HEK293 (cell line): ENCODE measurements around the gene RNF223.

Source experiments
- CTCF ChIA-PET: fragments of 350-600 bp; formaldehyde crosslinking; extraction: SDS; loops from one replicate; lab custom pipeline; 2021; ENCODE audit warnings: antibody characterized with exemption; lab: Yijun Ruan, JAX
- POLR2A ChIA-PET: fragments of 300-600 bp; formaldehyde crosslinking; extraction: SDS; loops from one replicate; lab custom pipeline; 2020; ENCODE audit warnings: antibody characterized with exemption, inconsistent platforms; lab: Yijun Ruan, JAX
- H3K27ac ChIP-seq: fragments of 200-500 bp; sonication (Bioruptor generic); 2 replicates; pipeline ENCODE4 v1.5.1; 2014; ENCODE audit warnings: low read depth, low read length, control low read depth, inconsistent platforms; ENCODE audit errors: extremely low read depth
- H3K36me3 ChIP-seq, 2 experiments: fragments of 200-500 bp in 1 of 2; sonication (Bioruptor generic) in 1 of 2; 1 replicate in 1 of 2; 2 replicates in 1 of 2; pipeline ENCODE4 v1.5.1; 2014 to 2017; ENCODE audit warnings: inconsistent platforms in 2 of 2, low read length in 2 of 2; ENCODE audit not compliant: control insufficient read depth in 2 of 2, insufficient read depth in 1 of 2
- H3K4me1 ChIP-seq: fragments of 200-500 bp; sonication (Bioruptor generic); 2 replicates; pipeline ENCODE4 v1.5.1; 2014; ENCODE audit warnings: mild to moderate bottlenecking, low read length, inconsistent platforms; ENCODE audit not compliant: control insufficient read depth, insufficient read depth
- H3K4me3 ChIP-seq: 2 replicates; pipeline ENCODE4 v1.5.1; 2011; ENCODE audit warnings: low read depth, mild to moderate bottlenecking, control low read depth, low read length, moderate library complexity
- H3K9me3 ChIP-seq: fragments of 200-500 bp; sonication (Bioruptor generic); 2 replicates; pipeline ENCODE4 v1.5.1; 2014; ENCODE audit warnings: low read depth, low read length, inconsistent platforms; ENCODE audit not compliant: control insufficient read depth, insufficient read depth
- BCL11A ChIP-seq: fragments of 450-650 bp; formaldehyde crosslinking; IDR thresholded peaks from 2 replicates; pipeline ENCODE4 v1.5.1; 2016; ENCODE audit warnings: low read depth, missing biosample characterization, missing genetic modification characterization
- KLF16 ChIP-seq: fragments of 450-650 bp; formaldehyde crosslinking; IDR thresholded peaks from 2 replicates; pipeline ENCODE4 v1.5.1; 2017; ENCODE audit warnings: missing biosample characterization, missing genetic modification characterization
- KLF17 ChIP-seq: fragments of 450-650 bp; formaldehyde crosslinking; IDR thresholded peaks from 2 replicates; pipeline ENCODE4 v1.5.1; 2016; ENCODE audit warnings: missing biosample characterization, missing genetic modification characterization
- MEIS1 ChIP-seq: sonication (generic); formaldehyde crosslinking; IDR thresholded peaks from 2 replicates; pipeline ENCODE4 v1.8.1; 2022; ENCODE audit warnings: missing genetic modification reagents, mild to moderate bottlenecking, borderline replicate concordance
- PBX3 ChIP-seq: sonication (generic); formaldehyde crosslinking; IDR thresholded peaks from 2 replicates; pipeline ENCODE4 v1.8.1; 2022; ENCODE audit warnings: mild to moderate bottlenecking, moderate library complexity, missing genetic modification reagents
- PRDM4 ChIP-seq: fragments of 450-650 bp; formaldehyde crosslinking; IDR thresholded peaks from 2 replicates; pipeline ENCODE4 v1.5.1; 2017; ENCODE audit warnings: missing biosample characterization, missing genetic modification characterization
- SETDB1 ChIP-seq: IDR thresholded peaks from one replicate; pipeline ENCODE4 v1.6.1; 2017; ENCODE audit warnings: mild to moderate bottlenecking, low read length, moderate library complexity, mixed read lengths; ENCODE audit not compliant: insufficient read length
- SP2 ChIP-seq: fragments of 450-650 bp; formaldehyde crosslinking; IDR thresholded peaks from 2 replicates; pipeline ENCODE4 v1.5.1; 2016; ENCODE audit warnings: missing biosample characterization, missing genetic modification characterization
- TCF7L2 ChIP-seq: IDR thresholded peaks from 2 replicates; pipeline ENCODE4 v1.6.1; 2011; ENCODE audit warnings: low read depth, mild to moderate bottlenecking, inconsistent platforms, low read length, moderate library complexity, borderline replicate concordance
- ZBTB11 ChIP-seq: fragments of 450-650 bp; formaldehyde crosslinking; conservative IDR thresholded peaks from 2 replicates; pipeline ENCODE4 v1.5.1; 2016; ENCODE audit warnings: low read depth, missing biosample characterization, missing genetic modification characterization
- ZBTB20 ChIP-seq: fragments of 450-650 bp; formaldehyde crosslinking; IDR thresholded peaks from 2 replicates; pipeline ENCODE4 v1.5.1; 2016; ENCODE audit warnings: missing biosample characterization, missing genetic modification characterization
- ZBTB26 ChIP-seq: fragments of 450-650 bp; formaldehyde crosslinking; optimal IDR thresholded peaks from 2 replicates; pipeline ENCODE3; 2016; ENCODE audit warnings: missing biosample characterization, mild to moderate bottlenecking, missing genetic modification characterization
- ZEB2 ChIP-seq: fragments of 450-650 bp; formaldehyde crosslinking; IDR thresholded peaks from 2 replicates; pipeline ENCODE4 v1.5.1; 2016; ENCODE audit warnings: missing biosample characterization, missing genetic modification characterization
- ZNF146 ChIP-seq: fragments of 450-650 bp; formaldehyde crosslinking; IDR thresholded peaks from 2 replicates; pipeline ENCODE4 v1.5.1; 2016; ENCODE audit warnings: missing biosample characterization, missing genetic modification characterization
- ZNF211 ChIP-seq: fragments of 450-650 bp; formaldehyde crosslinking; IDR thresholded peaks from 2 replicates; pipeline ENCODE4 v1.5.1; 2016; ENCODE audit warnings: low read depth, missing biosample characterization, missing genetic modification characterization
- ZNF394 ChIP-seq: fragments of 450-650 bp; formaldehyde crosslinking; IDR thresholded peaks from 2 replicates; pipeline ENCODE4 v1.5.1; 2016; ENCODE audit warnings: missing biosample characterization, missing genetic modification characterization, mild to moderate bottlenecking, moderate library complexity, borderline replicate concordance
- ZNF501 ChIP-seq: fragments of 450-650 bp; formaldehyde crosslinking; IDR thresholded peaks from 2 replicates; pipeline ENCODE4 v1.5.1; 2016; ENCODE audit warnings: missing biosample characterization, missing genetic modification characterization
- ZNF544 ChIP-seq: fragments of 450-650 bp; formaldehyde crosslinking; IDR thresholded peaks from 2 replicates; pipeline ENCODE4 v1.5.0; 2017; ENCODE audit warnings: missing biosample characterization, missing genetic modification characterization
- ZNF626 ChIP-seq: fragments of 450-650 bp; sonication (Bioruptor Pico); formaldehyde crosslinking; IDR thresholded peaks from 2 replicates; pipeline ENCODE4 v1.5.1; 2018; ENCODE audit warnings: missing biosample characterization, missing genetic modification characterization, inconsistent platforms
- ZNF658 ChIP-seq: fragments of 450-650 bp; formaldehyde crosslinking; IDR thresholded peaks from 2 replicates; pipeline ENCODE4; 2016; ENCODE audit warnings: missing biosample characterization, missing genetic modification characterization

RNF223 gene

GRCh38 chr1:1122078-1122811 lies 48.1 kb upstream of the RNF223 start (continued):
- no peak for TF ChIP-seq ZNF211 (tag by site-specific recombination)
- TF ChIP-seq ZNF394 = peak; percentile 26; the same call in 1 of the 2 replicates
- peak; percentile 43; the same call in 1 of the 2 replicates for TF ChIP-seq ZEB2 (tag by site-specific recombination)
- TF ChIP-seq SP2 = no peak
- no peak for TF ChIP-seq KLF17 (tag by site-specific recombination)
- 0 out of 2 replicates have a peak, but pooled peaks have one; percentile 25 for TF ChIP-seq PBX3
- peak; percentile 35 for TF ChIP-seq ZBTB26 (tag by site-specific recombination)
- no peak; the same call in 1 of the 2 replicates for TF ChIP-seq ZBTB11
- 0 out of 2 replicates have a peak, but pooled peaks have one; percentile 24 for TF ChIP-seq KLF16 (tag by site-specific recombination)
- no peak for TF ChIP-seq BCL11A (tag by site-specific recombination)
- TF ChIP-seq ZNF501 (tag by site-specific recombination) = peak; percentile 63; the same call in 1 of the 2 replicates
- no peak for TF ChIP-seq MEIS1 (CRISPR knock-in tag)
- TF ChIP-seq SETDB1 = no peak

- no peaks in the 10 kb centered on the region for H3K4me1 ChIP-seq
- CTCF ChIA-PET = interaction anchor here (0.6 to 7.2 kb wide), 23 partner anchors 12 to 1275 kb away, joined by 3 to 76 read pairs (median 4); partner anchors contain the start of gene SDF4
Measured at GRCh38 chr1:1121611-1122077, 47.5 kb upstream of the RNF223 start.

More at GRCh38 chr1:1121611-1122077, 47.5 kb upstream of the RNF223 start:
- TF ChIP-seq ZNF544 (tag by site-specific recombination) (no peak), ZNF626 (tag by site-specific recombination) (no peak), ZNF658 (tag by site-specific recombination) (no peak), ZNF146 (tag by site-specific recombination) (no peak), PRDM4 (peak; percentile 71), TCF7L2 (no peak), ZBTB20 (tag by site-specific recombination) (no peak)
- Histone ChIP-seq H3K9me3 (no peaks in the 10 kb centered on the region), H3K27ac (no peak overlapping the region), H3K4me3 (no peak overlapping the region), H3K36me3 (no peaks in the 10 kb centered on the region)
- POLR2A ChIA-PET = interaction anchor here (1.0 to 1.9 kb wide), 6 partner anchors 110 to 171 kb away, joined by 3 to 5 read pairs (median 4); partner anchors contain the start of gene SDF4
